ENCODE measurements around the gene ARL2.

DNA sequence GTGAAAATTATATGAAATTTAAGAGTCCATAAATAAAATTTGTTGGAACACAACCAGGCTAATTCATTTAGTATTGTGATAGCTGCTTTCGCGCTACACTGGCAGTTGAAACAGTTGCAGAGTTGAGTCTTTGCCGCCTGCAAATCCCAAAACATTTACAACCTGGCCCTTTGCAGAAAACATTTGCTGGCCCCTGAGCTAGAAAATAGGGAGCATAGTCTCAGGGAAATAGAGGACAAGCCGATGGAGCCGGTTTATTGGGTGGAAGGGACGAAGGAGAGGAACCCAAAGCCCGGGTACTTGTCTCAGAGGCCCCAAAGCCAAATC, 26.5 kb downstream of the ARL2 start:
- no peak for TF ChIP-seq POLR2A (IDR thresholded peaks at IDR 0.05)
- TF ChIP-seq, protein P1, sequence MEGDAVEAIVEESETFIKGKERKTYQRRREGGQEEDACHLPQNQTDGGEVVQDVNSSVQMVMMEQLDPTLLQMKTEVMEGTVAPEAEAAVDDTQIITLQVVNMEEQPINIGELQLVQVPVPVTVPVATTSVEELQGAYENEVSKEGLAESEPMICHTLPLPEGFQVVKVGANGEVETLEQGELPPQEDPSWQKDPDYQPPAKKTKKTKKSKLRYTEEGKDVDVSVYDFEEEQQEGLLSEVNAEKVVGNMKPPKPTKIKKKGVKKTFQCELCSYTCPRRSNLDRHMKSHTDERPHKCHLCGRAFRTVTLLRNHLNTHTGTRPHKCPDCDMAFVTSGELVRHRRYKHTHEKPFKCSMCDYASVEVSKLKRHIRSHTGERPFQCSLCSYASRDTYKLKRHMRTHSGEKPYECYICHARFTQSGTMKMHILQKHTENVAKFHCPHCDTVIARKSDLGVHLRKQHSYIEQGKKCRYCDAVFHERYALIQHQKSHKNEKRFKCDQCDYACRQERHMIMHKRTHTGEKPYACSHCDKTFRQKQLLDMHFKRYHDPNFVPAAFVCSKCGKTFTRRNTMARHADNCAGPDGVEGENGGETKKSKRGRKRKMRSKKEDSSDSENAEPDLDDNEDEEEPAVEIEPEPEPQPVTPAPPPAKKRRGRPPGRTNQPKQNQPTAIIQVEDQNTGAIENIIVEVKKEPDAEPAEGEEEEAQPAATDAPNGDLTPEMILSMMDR (IDR thresholded peaks at IDR 0.05): no peak
